Neuronal stem cell (in vitro differentiated cells): ENCODE data around the gene ADGRG6.
"Not testable (repeated sequence)": the region's sequence is repeated elsewhere in the genome, so short reads cannot be mapped to it uniquely, and the experiment has no call there.

Experiments
- DNase-seq: peaks from one replicate; pipeline ENCODE4 v3.0.0-alpha.2; 2013; ENCODE audit warnings: low spot score
- H2AFZ ChIP-seq: one replicate; pipeline ENCODE4 v1.6.1; 2013; ENCODE audit warnings: mild to moderate bottlenecking, low read length, inconsistent platforms
- H2AK5ac ChIP-seq: 2 replicates; pipeline ENCODE4 v1.6.1; 2013; ENCODE audit warnings: low read depth, mild to moderate bottlenecking, inconsistent platforms, low read length, moderate library complexity, mixed read lengths
- H2BK120ac ChIP-seq: 2 replicates; pipeline ENCODE4 v1.6.1; 2013; ENCODE audit warnings: low read depth, mild to moderate bottlenecking, inconsistent platforms, low read length, moderate library complexity, mixed read lengths
- H2BK12ac ChIP-seq: one replicate; pipeline ENCODE4 v1.6.1; 2013; ENCODE audit warnings: low read length, inconsistent platforms
- H2BK15ac ChIP-seq: 2 replicates; pipeline ENCODE4 v1.6.1; 2013; ENCODE audit warnings: mild to moderate bottlenecking, low read length, inconsistent platforms, mixed read lengths
- H2BK5ac ChIP-seq: one replicate; pipeline ENCODE4 v1.6.1; 2013; ENCODE audit warnings: inconsistent platforms, mild to moderate bottlenecking, low read length, moderate library complexity
- H3K14ac ChIP-seq: one replicate; pipeline ENCODE4 v1.6.1; 2013; ENCODE audit warnings: low read length, inconsistent platforms
- H3K18ac ChIP-seq: 2 replicates; pipeline ENCODE4 v1.6.1; 2013; ENCODE audit warnings: low read length, inconsistent platforms
- H3K23ac ChIP-seq: 2 replicates; pipeline ENCODE4 v1.6.1; 2013; ENCODE audit warnings: low read depth, mild to moderate bottlenecking, mixed read lengths, low read length, inconsistent platforms; ENCODE audit not compliant: poor library complexity
- H3K27ac ChIP-seq: replicated peaks from 3 replicates; pipeline ENCODE4 v1.5.1; 2013; ENCODE audit warnings: low read length, inconsistent platforms
- H3K27me3 ChIP-seq, 3 experiments: 2 replicates each; pipeline ENCODE4 v1.6.1; 2013; ENCODE audit warnings: low read length in 3 of 3, mild to moderate bottlenecking in 2 of 3, inconsistent platforms in 1 of 3, low read depth in 1 of 3, mixed read lengths in 1 of 3, moderate library complexity in 1 of 3; ENCODE audit not compliant: control insufficient read depth in 3 of 3, insufficient read depth in 3 of 3
- H3K36me3 ChIP-seq, 2 donors: replicated peaks in 1 of 2; 2 replicates each; pipeline ENCODE4 v1.6.1; 2013; ENCODE audit warnings: low read length in 2 of 2; ENCODE audit not compliant: control insufficient read depth in 2 of 2, insufficient read depth in 2 of 2
- H3K4ac ChIP-seq: 2 replicates; pipeline ENCODE4 v1.6.1; 2013; ENCODE audit warnings: inconsistent platforms, mild to moderate bottlenecking, low read length, moderate library complexity
- H3K4me1 ChIP-seq, 2 donors: 1 replicate in 1 of 2; 2 replicates in 1 of 2; pipeline ENCODE4 v1.6.1; 2013; ENCODE audit warnings: low read length in 2 of 2, low read depth in 1 of 2; ENCODE audit not compliant: control insufficient read depth in 2 of 2, insufficient read depth in 1 of 2
- H3K4me2 ChIP-seq: one replicate; pipeline ENCODE4 v1.6.1; 2013; ENCODE audit warnings: mild to moderate bottlenecking, low read length, inconsistent platforms; ENCODE audit not compliant: insufficient read depth, poor library complexity, severe bottlenecking
- H3K4me3 ChIP-seq, 2 donors: 2 replicates each; pipeline ENCODE4 v1.5.1; 2013; ENCODE audit warnings: low read length in 2 of 2, mild to moderate bottlenecking in 2 of 2, inconsistent platforms in 1 of 2, moderate library complexity in 1 of 2
- H3K79me1 ChIP-seq: one replicate; pipeline ENCODE4 v1.6.1; 2013; ENCODE audit warnings: low read depth, mild to moderate bottlenecking, inconsistent platforms, low read length, moderate library complexity
- H3K9ac ChIP-seq: one replicate; pipeline ENCODE4 v1.6.1; 2013; ENCODE audit warnings: mild to moderate bottlenecking, low read depth, low read length, inconsistent platforms; ENCODE audit not compliant: poor library complexity
- H3K9me3 ChIP-seq, 2 donors: replicated peaks in 1 of 2; 2 replicates each; pipeline versions ENCODE3 to v1.6.1; 2013; ENCODE audit warnings: low read length in 2 of 2, mild to moderate bottlenecking in 2 of 2, inconsistent platforms in 1 of 2, low read depth in 1 of 2, mixed read lengths in 1 of 2, moderate library complexity in 1 of 2; ENCODE audit not compliant: control insufficient read depth in 2 of 2, insufficient read depth in 1 of 2
- H4K8ac ChIP-seq: one replicate; pipeline ENCODE4 v1.6.1; 2013; ENCODE audit warnings: low read depth, mild to moderate bottlenecking, inconsistent platforms, low read length, moderate library complexity
- H4K91ac ChIP-seq: one replicate; pipeline ENCODE4 v1.6.1; 2013; ENCODE audit warnings: low read length, low read depth, mild to moderate bottlenecking, inconsistent platforms; ENCODE audit not compliant: poor library complexity
- WGBS, 2 donors: extraction: QIAGEN DNeasy Blood & Tissue Kit; methylation state at CpG; one replicate each; pipeline ENCODE4 v1.1.7; 2013; ENCODE audit warnings: missing lambda C conversion rate in 2 of 2, mixed read lengths in 1 of 2; ENCODE audit not compliant: insufficient read length in 2 of 2, insufficient replicate concordance in 1 of 2; ENCODE audit errors: extremely low coverage in 2 of 2; 5-methylcytosine and 5-hydroxymethylcytosine counted together

Gene ADGRG6

GRCh38 chr6:142421285-142422117, 119.7 kb downstream of the ADGRG6 start:
- H2BK12ac ChIP-seq, result no peak overlapping the region
- no peak overlapping the region for H2BK120ac ChIP-seq
- H3K27me3 ChIP-seq, result no peaks in the 10 kb centered on the region
- no peak overlapping the region for H3K9ac ChIP-seq
- no peak overlapping the region for H3K27ac ChIP-seq
- H3K4me2 ChIP-seq, result no peak overlapping the region
- no peak overlapping the region for H3K4ac ChIP-seq
- peaks cover 0 to 7% of the 10 kb centered on the region in 2 donors for H3K4me1 ChIP-seq
- DNase-seq, result no peak
- H3K23ac ChIP-seq, result no peak overlapping the region
- no peak overlapping the region for H2AK5ac ChIP-seq
- no peak overlapping the region for H2BK15ac ChIP-seq
- no peaks in the 10 kb centered on the region for H3K36me3 ChIP-seq
- peaks cover 2% of the 10 kb centered on the region for H3K79me1 ChIP-seq
- no peak overlapping the region for H3K14ac ChIP-seq
- H2BK5ac ChIP-seq, result no peak overlapping the region
- no peak overlapping the region for H2AFZ ChIP-seq
- H3K9me3 ChIP-seq, result no peaks in the 10 kb centered on the region
- H3K18ac ChIP-seq, result no peak overlapping the region
- H4K91ac ChIP-seq, result no peak overlapping the region
- no peak overlapping the region for H4K8ac ChIP-seq
- H3K4me3 ChIP-seq, result no peak overlapping the region

GRCh38 chr6:142426444-142427132, 124.8 kb downstream of the ADGRG6 start:
- not testable (repeated sequence) for H2AFZ ChIP-seq, H2BK5ac ChIP-seq, H4K8ac ChIP-seq, H3K27me3 ChIP-seq, H3K27ac ChIP-seq, H3K79me1 ChIP-seq, H3K4me2 ChIP-seq, H3K36me3 ChIP-seq, H3K9ac ChIP-seq, H3K4me3 ChIP-seq, H3K4me1 ChIP-seq, H3K18ac ChIP-seq, H2BK15ac ChIP-seq, H2AK5ac ChIP-seq, H2BK12ac ChIP-seq, H3K4ac ChIP-seq, DNase-seq, H3K9me3 ChIP-seq, H3K23ac ChIP-seq, H4K91ac ChIP-seq, H2BK120ac ChIP-seq
- WGBS, 2 donors, result no CpG with 5 or more reads among the region's 2 CpGs
- H3K14ac ChIP-seq, result peak overlapping the region; percentile 8

- not testable (repeated sequence) for H3K4ac ChIP-seq, H2BK12ac ChIP-seq, H3K27ac ChIP-seq, H3K79me1 ChIP-seq, H2BK15ac ChIP-seq, H3K4me3 ChIP-seq, H3K36me3 ChIP-seq, H3K9me3 ChIP-seq, H2AFZ ChIP-seq, H3K14ac ChIP-seq, H2BK120ac ChIP-seq, H3K18ac ChIP-seq, H2BK5ac ChIP-seq, H2AK5ac ChIP-seq, DNase-seq, H3K4me1 ChIP-seq, H3K27me3 ChIP-seq, H4K91ac ChIP-seq, H3K9ac ChIP-seq, H4K8ac ChIP-seq, H3K4me2 ChIP-seq, H3K23ac ChIP-seq
- WGBS, 2 donors, result no CpG with 5 or more reads among the region's 2 CpGs
Observed at GRCh38 chr6:142428468-142428867, 126.7 kb downstream of the ADGRG6 start.

GRCh38 chr6:142429195-142429594, 127.4 kb downstream of the ADGRG6 start:
- Histone ChIP-seq H4K91ac (no peak overlapping the region), H3K18ac (no peak overlapping the region), H3K4ac (no peak overlapping the region), H3K36me3 (no peaks in the 10 kb centered on the region), H3K4me1 (no peaks in the 10 kb centered on the region), H3K14ac (no peak overlapping the region), H4K8ac (no peak overlapping the region), H3K27me3 (no peaks in the 10 kb centered on the region), H3K4me3 (no peak overlapping the region), H3K9me3 (peaks cover 0 to 5% of the 10 kb centered on the region in 2 donors), H2BK15ac (no peak overlapping the region), H3K9ac (no peak overlapping the region), H2BK120ac (no peak overlapping the region), H2BK12ac (no peak overlapping the region), H2AK5ac (no peak overlapping the region), H2BK5ac (no peak overlapping the region), H3K4me2 (no peak overlapping the region), H3K27ac (no peak overlapping the region), H3K23ac (no peak overlapping the region), H2AFZ (no peak overlapping the region), H3K79me1 (peaks cover 2% of the 10 kb centered on the region)
- no peak for DNase-seq
